Measurements from ENCODE around the gene CACNB1. TPM values are rescaled to one million over a fixed set of nuclear protein-coding genes. Genes with fewer than 3 reads are reported as not detected.

The CACNB1 gene
- total and polyA plus RNA-seq, 2 of the 4 experiments (the other 2 are of a cell fraction): 2.5 to 8.6 TPM

- no TSS peak for BruUV-seq (replicated peaks)
- no peak overlapping the region for H2BK15ac ChIP-seq (ENCODE audit: low read depth, low read length)
- no peaks in the 10 kb centered on the region for H3K79me1 ChIP-seq (ENCODE audit: low read depth in 1 of 2, low read length in 2 of 2)
- no peak overlapping the region for H3K14ac ChIP-seq (replicated peaks; ENCODE audit: low read depth, low read length)
- H2BK120ac ChIP-seq (ENCODE audit: low read depth, low read length): no peak overlapping the region
- H2AFZ ChIP-seq (replicated peaks; ENCODE audit: low read length, poor library complexity): no peak overlapping the region
- intact Hi-C loops (cut with micrococcal nuclease) (no loop called here), in situ Hi-C loops (cut with MboI; ENCODE audit: low sequenced_read_pairs) (no loop called here), dilution Hi-C loops (cut with HindIII; ENCODE audit: low sequenced_read_pairs, unreplicated experiment) (no loop called here)
- no peak overlapping the region for H2AK5ac ChIP-seq (ENCODE audit: low read depth, low read length)
- POLR2A ChIA-PET (ENCODE audit: unreplicated experiment): no interaction called here
- ATAC-seq (ENCODE audit: low read depth): no peak
- WGBS, 2 experiments (ENCODE audit: extremely low coverage in 2 of 2, insufficient read length in 1 of 2): 70% methylated on average over 2 of the region's 8 CpGs; no CpG with 5 or more reads in 1 of the 2 experiments
- no peaks in the 10 kb centered on the region for H3K9me3 ChIP-seq (ENCODE audit: control insufficient read depth, insufficient read depth, low read length)
- no peak overlapping the region for H3K23ac ChIP-seq (ENCODE audit: low read depth, low read length)
- no peaks in the 10 kb centered on the region for H4K20me1 ChIP-seq (ENCODE audit: insufficient read depth, low read length)
- H3K4me3 ChIP-seq (ENCODE audit: insufficient read depth, low read depth, low read length): no peak overlapping the region
- H4K91ac ChIP-seq (ENCODE audit: insufficient read depth, low read depth, low read length): no peak overlapping the region
- H3K27ac ChIP-seq (ENCODE audit: insufficient read depth, low read length): no peak overlapping the region
- H3K9ac ChIP-seq (ENCODE audit: low read depth, low read length): no peak overlapping the region
- no peak overlapping the region for H2AK9ac ChIP-seq (replicated peaks; ENCODE audit: low read depth, low read length, poor library complexity)
- H3K4me2 ChIP-seq (ENCODE audit: low read depth, low read length): no peak overlapping the region
- no peak overlapping the region for H3K56ac ChIP-seq (ENCODE audit: extremely low read depth, insufficient read depth, low read length)
- H2BK5ac ChIP-seq (ENCODE audit: low read depth, low read length, poor library complexity, severe bottlenecking): no peak overlapping the region
- no peak for TF ChIP-seq RFX5 (IDR thresholded peaks at IDR 0.05; ENCODE audit: low read depth, low read length)
- TF ChIP-seq RAD21 (IDR thresholded peaks at IDR 0.05; ENCODE audit: low read length): no peak
- TF ChIP-seq MAZ (IDR thresholded peaks at IDR 0.05; ENCODE audit: borderline replicate concordance, low read depth, low read length): no peak
- no peak for TF ChIP-seq USF2 (IDR thresholded peaks at IDR 0.05; ENCODE audit: low read depth, low read length)
- no peaks in the 10 kb centered on the region for H3K36me3 ChIP-seq (ENCODE audit: control insufficient read depth, insufficient read depth, low read length)
- no peaks in the 10 kb centered on the region for H3K9me1 ChIP-seq (ENCODE audit: insufficient read depth, low read length)
- H3K27me3 ChIP-seq (ENCODE audit: control insufficient read depth, insufficient read depth, low read length): peaks cover 73% of the 10 kb centered on the region
- no peak overlapping the region for H4K5ac ChIP-seq (ENCODE audit: low read depth, low read length)
- no peak overlapping the region for H4K8ac ChIP-seq (ENCODE audit: low read depth in 2 of 2, low read length in 2 of 2)
- no peaks in the 10 kb centered on the region for H3K4me1 ChIP-seq (ENCODE audit: control insufficient read depth, insufficient read depth, low read length)
- H3K18ac ChIP-seq (ENCODE audit: low read depth, low read length): no peak overlapping the region
- no peak overlapping the region for H3K4ac ChIP-seq (ENCODE audit: low read depth, low read length)
- no peak overlapping the region for H2BK20ac ChIP-seq (ENCODE audit: low read depth, low read length)
- no peak for DNase-seq
- CTCF ChIA-PET: no interaction called here
These were observed 22.2 kb upstream of the CACNB1 start for GRCh38 chr17:39219647-39220154.

Data from IMR-90 (cell line).